Measurements from ENCODE around the gene H2AZ2.
"Not testable (repeated sequence)": the region's sequence is repeated elsewhere in the genome, so short reads cannot be mapped to it uniquely, and the experiment has no call there.

Gene H2AZ2

DNA sequence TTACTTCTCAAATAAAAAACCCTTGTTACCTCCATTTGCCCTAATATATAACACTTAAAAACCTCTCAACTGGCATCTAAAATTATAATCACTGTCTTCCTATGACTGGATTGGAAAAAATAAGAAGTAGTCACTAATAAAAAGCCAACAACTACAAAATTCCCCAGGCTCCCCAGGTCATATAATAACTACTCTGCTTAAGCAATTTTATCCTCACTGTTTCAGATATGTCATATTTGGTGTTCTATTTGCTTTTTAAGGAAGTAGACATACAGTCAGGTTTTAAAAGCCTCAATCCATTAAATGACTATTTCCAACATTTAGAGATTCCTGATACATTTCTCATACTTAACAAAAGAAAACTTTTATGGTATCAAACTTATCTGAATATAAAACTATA, 2.4 kb downstream of the H2AZ2 start (continued):
- TF ChIP-seq RARB (CRISPR knock-in tag; IDR thresholded peaks at IDR 0.05), result no peak

DNA sequence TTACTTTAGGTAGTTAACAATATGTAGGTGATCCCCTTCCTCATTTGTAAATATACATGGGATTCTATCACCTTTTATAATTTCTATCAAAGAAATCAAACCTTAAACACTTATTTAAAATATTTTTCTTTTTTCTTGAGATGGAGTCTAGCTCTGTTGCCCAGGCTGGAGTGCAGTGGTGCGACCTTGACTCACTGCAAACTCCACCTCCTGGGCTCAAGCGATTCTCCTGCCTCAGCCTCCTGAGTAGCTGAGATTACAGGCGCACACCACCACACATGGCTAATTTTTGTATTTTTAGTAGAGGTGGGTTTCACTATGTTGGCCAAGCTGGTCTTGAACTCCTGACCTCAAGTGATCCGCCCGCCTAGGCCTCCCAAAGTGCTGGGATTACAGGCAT, 4.4 kb downstream of the H2AZ2 start:
- ATAC-seq, result not testable (repeated sequence)

DNA sequence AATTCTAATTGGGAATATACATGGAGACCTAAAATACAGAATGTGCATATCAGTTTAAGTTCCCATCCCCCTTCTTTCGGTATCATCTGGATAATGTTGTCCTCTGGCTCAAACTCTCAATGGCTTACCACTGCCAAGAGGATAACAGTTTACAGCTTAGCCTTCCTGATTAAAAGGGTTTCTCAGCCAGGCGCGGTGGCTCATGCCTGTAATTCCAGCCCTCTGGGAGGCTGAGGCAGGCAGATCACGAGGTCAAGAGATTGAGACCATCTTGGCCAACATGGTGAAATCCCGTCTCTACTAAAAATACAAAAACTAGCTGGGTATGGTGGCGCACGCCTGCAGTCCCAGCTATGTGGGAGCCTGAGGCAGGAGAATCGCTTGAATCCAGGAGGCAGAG, 5.2 kb downstream of the H2AZ2 start:
- ATAC-seq, result not testable (repeated sequence)

- no peak for ATAC-seq
- TF ChIP-seq, protein P1, sequence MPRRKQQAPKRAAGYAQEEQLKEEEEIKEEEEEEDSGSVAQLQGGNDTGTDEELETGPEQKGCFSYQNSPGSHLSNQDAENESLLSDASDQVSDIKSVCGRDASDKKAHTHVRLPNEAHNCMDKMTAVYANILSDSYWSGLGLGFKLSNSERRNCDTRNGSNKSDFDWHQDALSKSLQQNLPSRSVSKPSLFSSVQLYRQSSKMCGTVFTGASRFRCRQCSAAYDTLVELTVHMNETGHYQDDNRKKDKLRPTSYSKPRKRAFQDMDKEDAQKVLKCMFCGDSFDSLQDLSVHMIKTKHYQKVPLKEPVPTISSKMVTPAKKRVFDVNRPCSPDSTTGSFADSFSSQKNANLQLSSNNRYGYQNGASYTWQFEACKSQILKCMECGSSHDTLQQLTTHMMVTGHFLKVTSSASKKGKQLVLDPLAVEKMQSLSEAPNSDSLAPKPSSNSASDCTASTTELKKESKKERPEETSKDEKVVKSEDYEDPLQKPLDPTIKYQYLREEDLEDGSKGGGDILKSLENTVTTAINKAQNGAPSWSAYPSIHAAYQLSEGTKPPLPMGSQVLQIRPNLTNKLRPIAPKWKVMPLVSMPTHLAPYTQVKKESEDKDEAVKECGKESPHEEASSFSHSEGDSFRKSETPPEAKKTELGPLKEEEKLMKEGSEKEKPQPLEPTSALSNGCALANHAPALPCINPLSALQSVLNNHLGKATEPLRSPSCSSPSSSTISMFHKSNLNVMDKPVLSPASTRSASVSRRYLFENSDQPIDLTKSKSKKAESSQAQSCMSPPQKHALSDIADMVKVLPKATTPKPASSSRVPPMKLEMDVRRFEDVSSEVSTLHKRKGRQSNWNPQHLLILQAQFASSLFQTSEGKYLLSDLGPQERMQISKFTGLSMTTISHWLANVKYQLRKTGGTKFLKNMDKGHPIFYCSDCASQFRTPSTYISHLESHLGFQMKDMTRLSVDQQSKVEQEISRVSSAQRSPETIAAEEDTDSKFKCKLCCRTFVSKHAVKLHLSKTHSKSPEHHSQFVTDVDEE (CRISPR knock-in tag; IDR thresholded peaks at IDR 0.05), result no peak
- TF ChIP-seq PPARA (CRISPR knock-in tag; IDR thresholded peaks at IDR 0.05; ENCODE audit: borderline replicate concordance) (no peak), PATZ1 (CRISPR knock-in tag; IDR thresholded peaks at IDR 0.05; ENCODE audit: borderline replicate concordance) (no peak), ZC3H10 (CRISPR knock-in tag; IDR thresholded peaks at IDR 0.05) (no peak), POU6F1 (CRISPR knock-in tag; IDR thresholded peaks at IDR 0.05; ENCODE audit: borderline replicate concordance, low read depth) (no peak), SNAI2 (CRISPR knock-in tag; IDR thresholded peaks at IDR 0.05) (no peak), RARB (CRISPR knock-in tag; IDR thresholded peaks at IDR 0.05) (no peak), CREB5 (CRISPR knock-in tag; IDR thresholded peaks at IDR 0.05; ENCODE audit: low read depth) (no peak), ARNTL (CRISPR knock-in tag; IDR thresholded peaks at IDR 0.05; ENCODE audit: borderline replicate concordance, low read depth) (no peak), ZNF565 (CRISPR knock-in tag; conservative IDR thresholded peaks at IDR 0.05; ENCODE audit: low read depth) (no peak), TCF4 (CRISPR knock-in tag; IDR thresholded peaks at IDR 0.05; ENCODE audit: borderline replicate concordance) (no peak), ZNF8 (CRISPR knock-in tag; IDR thresholded peaks at IDR 0.05) (no peak)
- TF ChIP-seq, protein P2, sequence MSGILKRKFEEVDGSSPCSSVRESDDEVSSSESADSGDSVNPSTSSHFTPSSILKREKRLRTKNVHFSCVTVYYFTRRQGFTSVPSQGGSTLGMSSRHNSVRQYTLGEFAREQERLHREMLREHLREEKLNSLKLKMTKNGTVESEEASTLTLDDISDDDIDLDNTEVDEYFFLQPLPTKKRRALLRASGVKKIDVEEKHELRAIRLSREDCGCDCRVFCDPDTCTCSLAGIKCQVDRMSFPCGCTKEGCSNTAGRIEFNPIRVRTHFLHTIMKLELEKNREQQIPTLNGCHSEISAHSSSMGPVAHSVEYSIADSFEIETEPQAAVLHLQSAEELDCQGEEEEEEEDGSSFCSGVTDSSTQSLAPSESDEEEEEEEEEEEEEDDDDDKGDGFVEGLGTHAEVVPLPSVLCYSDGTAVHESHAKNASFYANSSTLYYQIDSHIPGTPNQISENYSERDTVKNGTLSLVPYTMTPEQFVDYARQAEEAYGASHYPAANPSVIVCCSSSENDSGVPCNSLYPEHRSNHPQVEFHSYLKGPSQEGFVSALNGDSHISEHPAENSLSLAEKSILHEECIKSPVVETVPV (CRISPR knock-in tag; IDR thresholded peaks at IDR 0.05), result no peak
Measured at GRCh38 chr7:44838751-44839150, 9.1 kb downstream of the H2AZ2 start.

- ATAC-seq, result no peak
- no peak for TF ChIP-seq ZNF8 (CRISPR knock-in tag; IDR thresholded peaks at IDR 0.05)
- no peak for TF ChIP-seq ARNTL (CRISPR knock-in tag; IDR thresholded peaks at IDR 0.05; ENCODE audit: borderline replicate concordance, low read depth)
- TF ChIP-seq ZNF70 (CRISPR knock-in tag; IDR thresholded peaks at IDR 0.05), result no peak
- TF ChIP-seq ZFP30 (CRISPR knock-in tag; IDR thresholded peaks at IDR 0.05), result no peak
- TF ChIP-seq RARB (CRISPR knock-in tag; IDR thresholded peaks at IDR 0.05), result no peak
- no peak for TF ChIP-seq CREB5 (CRISPR knock-in tag; IDR thresholded peaks at IDR 0.05; ENCODE audit: low read depth)
- no peak for TF ChIP-seq ESRRG (CRISPR knock-in tag; IDR thresholded peaks at IDR 0.05)
- no peak for TF ChIP-seq POU6F1 (CRISPR knock-in tag; IDR thresholded peaks at IDR 0.05; ENCODE audit: borderline replicate concordance, low read depth)
- no peak for TF ChIP-seq TCF4 (CRISPR knock-in tag; IDR thresholded peaks at IDR 0.05; ENCODE audit: borderline replicate concordance)
- TF ChIP-seq PPARA (CRISPR knock-in tag; IDR thresholded peaks at IDR 0.05; ENCODE audit: borderline replicate concordance), result no peak
- no peak for TF ChIP-seq BACH2 (CRISPR knock-in tag; IDR thresholded peaks at IDR 0.05; ENCODE audit: borderline replicate concordance)
- TF ChIP-seq ZNF565 (CRISPR knock-in tag; conservative IDR thresholded peaks at IDR 0.05; ENCODE audit: low read depth), result no peak
- TF ChIP-seq OSR1 (CRISPR knock-in tag; IDR thresholded peaks at IDR 0.05), result no peak
Measured at GRCh38 chr7:44827567-44827966, 20.3 kb downstream of the H2AZ2 start.
